H1 (cell line): ENCODE results near the gene ZSCAN22. TPM values are rescaled to one million over a fixed set of nuclear protein-coding genes. Genes with fewer than 3 reads are reported as not detected.

Experiments
- CTCF ChIA-PET: fragments of 300-600 bp; sonication (Branson Sonifier 250); formaldehyde crosslinking; loops from one replicate; lab custom pipeline; 2021; ENCODE audit not compliant: partially characterized antibody; lab: Charles Lee
- POLR2A ChIA-PET: fragments of 300-600 bp; sonication (Branson Sonifier 250); formaldehyde crosslinking; loops from one replicate; lab custom pipeline; 2021; ENCODE audit warnings: inconsistent platforms; ENCODE audit not compliant: partially characterized antibody; lab: Charles Lee
- DNase-seq, 2 experiments: peaks; one replicate each; pipeline versions ENCODE4 v3.0.0 to v3.0.0-alpha.2; 2010 to 2022; ENCODE audit warnings: low spot score in 2 of 2, low read depth in 1 of 2, mixed read lengths in 1 of 2
- FAIRE-seq: peaks from 2 replicates; lab custom pipeline; 2011; peaks lifted over from hg19 to GRCh38; lab: Jason Lieb, UNC
- H2AFZ ChIP-seq: 2 replicates; pipeline ENCODE4 v1.8.1; 2012; ENCODE audit warnings: low read length, inconsistent platforms
- H2AK5ac ChIP-seq: 2 replicates; pipeline ENCODE4 v1.6.1; 2013; ENCODE audit warnings: low read depth, low read length
- H2BK120ac ChIP-seq: replicated peaks from 2 replicates; pipeline ENCODE3; 2013; ENCODE audit warnings: low read depth, low read length, inconsistent platforms
- H2BK12ac ChIP-seq: 2 replicates; pipeline ENCODE4 v1.6.1; 2013; ENCODE audit warnings: low read depth, low read length
- H2BK15ac ChIP-seq: 2 replicates; pipeline ENCODE4 v1.6.1; 2013; ENCODE audit warnings: low read length
- H2BK20ac ChIP-seq: 2 replicates; pipeline ENCODE4 v1.6.1; 2013; ENCODE audit warnings: low read length
- H2BK5ac ChIP-seq: 2 replicates; pipeline ENCODE4 v1.6.1; 2013; ENCODE audit warnings: low read depth, low read length
- H3K14ac ChIP-seq: 2 replicates; pipeline ENCODE4 v1.6.1; 2013; ENCODE audit warnings: inconsistent platforms; ENCODE audit not compliant: insufficient read length
- H3K18ac ChIP-seq: 2 replicates; pipeline ENCODE4 v1.6.1; 2013; ENCODE audit warnings: low read length; ENCODE audit errors: extremely low read depth
- H3K23ac ChIP-seq: 2 replicates; pipeline ENCODE4 v1.6.1; 2013; ENCODE audit warnings: inconsistent platforms; ENCODE audit not compliant: insufficient read length
- H3K23me2 ChIP-seq: 2 replicates; pipeline ENCODE4 v1.6.1; 2013; ENCODE audit warnings: low read depth, low read length
- H3K27ac ChIP-seq: 2 replicates; pipeline ENCODE4 v1.6.1; 2011; ENCODE audit warnings: low read depth, low read length, inconsistent platforms
- H3K27me3 ChIP-seq, 4 experiments: replicated peaks in 1 of 4; 1 replicate in 1 of 4; 2 replicates in 3 of 4; pipeline versions ENCODE4 v1.6.1 to v1.8.1; 2011 to 2013; ENCODE audit warnings: low read length in 3 of 4, mild to moderate bottlenecking in 3 of 4, inconsistent platforms in 2 of 4, mixed read lengths in 2 of 4, moderate library complexity in 1 of 4; ENCODE audit not compliant: control insufficient read depth in 3 of 4, insufficient read depth in 3 of 4; ENCODE audit errors: extremely low read depth in 1 of 4
- H3K36me3 ChIP-seq, 4 experiments: 2 replicates each; pipeline versions ENCODE4 v1.6.1 to v1.8.1; 2011 to 2013; ENCODE audit warnings: mild to moderate bottlenecking in 4 of 4, low read length in 3 of 4, moderate library complexity in 2 of 4, control low read depth in 1 of 4, inconsistent platforms in 1 of 4; ENCODE audit not compliant: insufficient read depth in 4 of 4, control insufficient read depth in 2 of 4
- H3K4ac ChIP-seq: replicated peaks from 2 replicates; pipeline ENCODE3; 2013; ENCODE audit warnings: low read length, low read depth, mixed read lengths, inconsistent platforms; ENCODE audit not compliant: insufficient read length
- H3K4me1 ChIP-seq, 4 experiments: replicated peaks in 1 of 4; 1 replicate in 1 of 4; 2 replicates in 3 of 4; pipeline versions ENCODE4 v1.6.1 to v1.8.1; 2011 to 2013; ENCODE audit warnings: low read length in 3 of 4, inconsistent platforms in 2 of 4, mixed read lengths in 1 of 4; ENCODE audit not compliant: insufficient read depth in 4 of 4, control insufficient read depth in 3 of 4
- H3K4me2 ChIP-seq, 2 experiments: 2 replicates each; pipeline versions ENCODE4 v1.6.1 to v1.8.1; 2011 to 2013; ENCODE audit warnings: low read depth in 2 of 2, low read length in 2 of 2, control low read depth in 1 of 2, inconsistent platforms in 1 of 2, mild to moderate bottlenecking in 1 of 2; ENCODE audit not compliant: insufficient read depth in 1 of 2
- H3K4me3 ChIP-seq, 4 experiments: fragments of 200-600, 300-600 bp in 1 of 4; sonication (generic), shearing (Covaris generic), sonication (Bioruptor Twin) in 1 of 4; 2 replicates each; pipeline versions ENCODE4 v1.5.1 to v1.8.1; 2011 to 2016; ENCODE audit warnings: low read length in 4 of 4, low read depth in 3 of 4, control low read depth in 2 of 4, inconsistent platforms in 2 of 4, mild to moderate bottlenecking in 2 of 4, mixed read lengths in 1 of 4, moderate library complexity in 1 of 4; ENCODE audit not compliant: insufficient read depth in 2 of 4; ENCODE audit errors: extremely low read depth in 1 of 4
- H3K56ac ChIP-seq: replicated peaks from 2 replicates; pipeline ENCODE3; 2013; ENCODE audit warnings: low read depth, mild to moderate bottlenecking, mixed read lengths, low read length, inconsistent platforms; ENCODE audit not compliant: insufficient read length
- H3K79me1 ChIP-seq: 2 replicates; pipeline ENCODE4 v1.6.1; 2013; ENCODE audit warnings: low read depth, low read length, control low read depth
- H3K79me2 ChIP-seq, 2 experiments: 2 replicates each; pipeline versions ENCODE4 v1.6.1 to v1.8.1; 2012 to 2013; ENCODE audit warnings: low read length in 2 of 2, mild to moderate bottlenecking in 2 of 2, inconsistent platforms in 1 of 2; ENCODE audit not compliant: insufficient read depth in 2 of 2, control insufficient read depth in 1 of 2
- H3K9ac ChIP-seq, 4 experiments: replicated peaks in 1 of 4; 1 replicate in 1 of 4; 2 replicates in 3 of 4; pipeline versions ENCODE4 v1.6.1 to v1.8.1; 2011 to 2013; ENCODE audit warnings: low read depth in 3 of 4, low read length in 3 of 4, control low read depth in 2 of 4, mild to moderate bottlenecking in 2 of 4, moderate library complexity in 2 of 4, inconsistent platforms in 1 of 4; ENCODE audit errors: extremely low read depth in 1 of 4
- H3K9me3 ChIP-seq, 2 experiments: 2 replicates each; pipeline versions ENCODE4 v1.6.1 to v1.8.1; 2012 to 2013; ENCODE audit warnings: mild to moderate bottlenecking in 2 of 2, moderate library complexity in 2 of 2, control low read depth in 1 of 2, inconsistent platforms in 1 of 2, low read depth in 1 of 2, low read length in 1 of 2, mixed read lengths in 1 of 2; ENCODE audit not compliant: insufficient read depth in 2 of 2
- H4K20me1 ChIP-seq, 2 experiments: replicated peaks in 1 of 2; 2 replicates each; pipeline versions ENCODE3 to v1.8.1; 2011 to 2013; ENCODE audit warnings: inconsistent platforms in 2 of 2, low read length in 2 of 2, mild to moderate bottlenecking in 1 of 2; ENCODE audit not compliant: insufficient read depth in 2 of 2, control insufficient read depth in 1 of 2
- H4K5ac ChIP-seq: 2 replicates; pipeline ENCODE4 v1.6.1; 2013; ENCODE audit warnings: low read length, low read depth, mixed read lengths, inconsistent platforms; ENCODE audit not compliant: insufficient read length
- H4K8ac ChIP-seq: 2 replicates; pipeline ENCODE4 v1.8.0; 2013; ENCODE audit warnings: mild to moderate bottlenecking, moderate library complexity, low read length, inconsistent platforms; ENCODE audit not compliant: insufficient read depth; ENCODE audit errors: extremely low read depth
- H4K91ac ChIP-seq: replicated peaks from 2 replicates; pipeline ENCODE3; 2013; ENCODE audit warnings: low read length, mixed read lengths, inconsistent platforms; ENCODE audit not compliant: insufficient read length
- MAFK ChIP-seq: IDR thresholded peaks from 2 replicates; pipeline ENCODE4 v1.6.1; 2012; ENCODE audit warnings: low read depth, mild to moderate bottlenecking, improper control_type of control experiment, low read length
- SP2 ChIP-seq: IDR thresholded peaks from 2 replicates; pipeline ENCODE4 v1.6.1; 2012; ENCODE audit warnings: mild to moderate bottlenecking, low read length, inconsistent platforms
- WGBS, 2 experiments: shearing (Covaris generic) in 1 of 2; methylation state at CpG; one replicate each; pipeline versions ENCODE4 v1.1.6 to v1.1.7; 2013 to 2015; ENCODE audit warnings: low lambda C conversion rate in 2 of 2, mixed read lengths in 2 of 2, inconsistent platforms in 1 of 2, low coverage in 1 of 2, missing lambda C conversion rate in 1 of 2; ENCODE audit not compliant: insufficient replicate concordance in 2 of 2, insufficient coverage in 1 of 2, insufficient read length in 1 of 2; ENCODE audit errors: extremely low coverage in 1 of 2, missing lambda C conversion rate in 1 of 2; 5-methylcytosine and 5-hydroxymethylcytosine counted together
- polyA plus RNA-seq, 7 experiments: library from polyadenylated mRNA; depleted of rRNA in 3 of 7; stranded (reverse) in 5 of 7; unstranded in 2 of 7; fragments of >200 nt in 5 of 7; fragments of 200-250 nt in 2 of 7; gene quantifications; 1 replicate in 5 of 7; 2 replicates in 1 of 7; 4 replicates in 1 of 7; pipeline versions ENCODE4 v1.2.1 to v1.2.3, GENCODE V29; 2011 to 2013; ENCODE audit warnings: missing spikeins in 2 of 7, mixed read lengths in 2 of 7
- total RNA-seq: library from RNA; stranded (reverse); fragmentation: NEBNext Ultra II Directional; extraction: Animal tissue kit (Norgen Biotek cat#: 25700); gene quantifications from 2 replicates; pipeline ENCODE4 v1.2.1, GENCODE V29; 2021

Gene ZSCAN22
- total and polyA plus RNA-seq, 2 of the 8 experiments (the other 6 are each of a cell fraction or from before 2014, with no cell fraction given): 3.2 to 3.3 TPM

GRCh38 chr19:58385891-58386575 is 59.2 kb downstream of the ZSCAN22 start:
- POLR2A ChIA-PET: interaction anchor here (0.6 to 5.8 kb wide), 11 partner anchors 9 to 169 kb away, joined by 3 to 78 read pairs (median 6); partner anchors contain the start of genes CHMP2A, RNF225, ZBTB45 and ZNF497
- Histone ChIP-seq H3K9ac (peak overlapping the region; percentile 89 to 95 (median 92)), H3K56ac (peak overlapping the region; percentile 99), H3K4me3 (peak overlapping the region; percentile 82 to 99 (median 92)), H2AK5ac (peak overlapping the region; percentile 79; the same call in 1 of the 2 replicates), H3K14ac (peak overlapping the region; percentile 66), H3K27ac (peak overlapping the region; percentile 94), H4K8ac (peak overlapping the region; percentile 99), H3K4me2 (peak overlapping the region; percentile 95 to 98), H3K27me3 (no peaks in the 10 kb centered on the region), H4K20me1 (peaks cover 10 to 13% of the 10 kb centered on the region in 2 experiments), H3K79me2 (peaks cover 6 to 36% of the 10 kb centered on the region in 2 experiments), H4K91ac (peak overlapping the region; percentile 99), H3K18ac (peak overlapping the region; percentile 95), H3K9me3 (no peaks in the 10 kb centered on the region), H2BK12ac (0 out of 2 replicates have a peak overlapping the region, but pooled peaks have one; percentile 1), H2AFZ (no peak overlapping the region), H2BK5ac (peak overlapping the region; percentile 97), H3K4me1 (peaks cover 0 to 15% (median 9%) of the 10 kb centered on the region in 4 experiments; a peak in 6 of 7 replicates), H4K5ac (peak overlapping the region; percentile 100), H2BK20ac (no peak overlapping the region), H3K23me2 (peaks cover 20% of the 10 kb centered on the region), H3K79me1 (peaks cover 4% of the 10 kb centered on the region; the same call in 1 of the 2 replicates), H2BK120ac (peak overlapping the region; percentile 86), H3K36me3 (peaks cover 7 to 24% (median 20%) of the 10 kb centered on the region in 4 experiments), H2BK15ac (no peak overlapping the region; the same call in 1 of the 2 replicates), H3K4ac (peak overlapping the region; percentile 99), H3K23ac (no peak overlapping the region)
- CTCF ChIA-PET: no interaction called here
- TF ChIP-seq SP2 (no peak), MAFK (no peak)
- DNase-seq (no peak), FAIRE-seq (no peak)
- WGBS, 2 experiments: 24% methylated on average over 21 of the region's 36 CpGs; no CpG with 5 or more reads in 1 of the 2 experiments
